Cerebellar nuclear complex (tissue), 1 donor: Measurements from ENCODE around the gene SART3.
A peak's percentile ranks its signal among the peaks of the same experiment; 100 is the strongest.
"Not testable (repeated sequence)": the region's sequence is repeated elsewhere in the genome, so short reads cannot be mapped to it uniquely, and the experiment has no call there.

Experiments
- DNase-seq, 2 experiments: peaks; one replicate each; lab custom pipeline; 2025; lab: John Stamatoyannopoulos, UW

The SART3 gene

GRCh38 chr12:108518716-108519496 is 42.1 kb downstream of the SART3 start:
- no peak for DNase-seq

DNA sequence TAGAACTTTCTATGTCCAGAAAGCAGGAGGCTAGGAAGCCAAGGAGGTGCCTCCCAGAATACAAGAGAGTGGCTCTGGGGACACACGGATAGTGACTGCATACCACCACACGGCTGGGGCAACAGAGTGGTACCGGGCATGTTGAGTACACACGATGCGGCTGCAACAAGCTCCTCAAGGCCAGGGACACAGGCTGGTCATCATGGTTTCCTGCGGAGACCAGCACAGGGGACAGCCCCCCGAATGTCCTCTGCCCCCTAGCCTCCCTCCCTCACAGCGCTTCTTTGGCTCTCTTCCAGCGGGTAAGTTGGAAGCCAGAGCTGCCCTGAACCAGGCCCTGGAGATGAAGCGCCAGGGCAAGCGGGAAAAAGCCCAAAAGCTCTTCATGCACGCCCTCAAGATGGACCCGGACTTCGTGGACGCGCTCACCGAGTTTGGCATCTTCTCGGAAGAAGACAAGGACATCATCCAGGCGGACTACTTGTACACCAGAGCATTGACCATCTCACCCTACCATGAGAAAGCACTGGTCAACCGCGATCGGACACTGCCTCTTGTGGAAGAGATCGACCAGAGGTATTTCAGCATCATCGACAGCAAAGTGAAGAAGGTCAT is 42.8 kb downstream of the SART3 start:
- no peak for DNase-seq

DNA sequence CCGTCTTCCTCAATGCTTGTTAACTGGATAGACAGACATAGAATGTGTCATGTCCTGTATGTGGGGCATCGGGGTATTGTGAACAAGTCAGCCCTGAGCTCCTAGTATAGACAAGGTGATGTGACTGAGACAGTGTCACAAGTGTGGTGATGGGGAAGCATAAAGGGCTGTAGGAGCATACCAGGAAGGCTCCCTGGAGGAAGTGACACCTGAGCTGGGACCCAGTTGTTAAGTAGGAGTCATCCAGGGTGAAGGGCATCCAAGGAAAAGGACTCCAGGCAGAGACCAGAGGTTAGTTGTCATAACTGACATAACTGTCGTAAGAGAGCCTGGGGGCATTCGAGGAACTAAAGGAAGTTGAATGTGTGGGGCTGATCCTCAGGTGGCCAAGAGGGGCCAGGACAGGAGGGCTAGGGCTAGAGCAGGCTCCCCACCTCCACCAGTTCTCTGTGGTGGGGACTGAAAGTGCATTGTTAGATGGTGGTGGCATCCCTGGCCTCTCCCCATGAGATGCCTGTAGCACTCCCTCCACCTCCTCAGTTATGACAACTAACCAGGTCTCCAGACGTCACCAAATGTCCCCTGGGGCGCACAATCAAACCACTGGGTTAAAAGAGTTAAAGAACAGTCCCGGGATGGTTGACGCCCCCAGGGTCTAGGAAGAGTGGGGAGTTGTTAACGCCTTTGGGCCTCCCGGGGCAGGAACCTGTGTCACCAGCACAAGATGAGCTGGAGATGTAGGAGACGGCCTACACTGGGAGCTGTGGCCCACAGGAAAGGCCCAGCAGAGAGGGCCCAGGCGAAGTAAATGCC is 43.5 kb downstream of the SART3 start:
- no peak for DNase-seq

DNA sequence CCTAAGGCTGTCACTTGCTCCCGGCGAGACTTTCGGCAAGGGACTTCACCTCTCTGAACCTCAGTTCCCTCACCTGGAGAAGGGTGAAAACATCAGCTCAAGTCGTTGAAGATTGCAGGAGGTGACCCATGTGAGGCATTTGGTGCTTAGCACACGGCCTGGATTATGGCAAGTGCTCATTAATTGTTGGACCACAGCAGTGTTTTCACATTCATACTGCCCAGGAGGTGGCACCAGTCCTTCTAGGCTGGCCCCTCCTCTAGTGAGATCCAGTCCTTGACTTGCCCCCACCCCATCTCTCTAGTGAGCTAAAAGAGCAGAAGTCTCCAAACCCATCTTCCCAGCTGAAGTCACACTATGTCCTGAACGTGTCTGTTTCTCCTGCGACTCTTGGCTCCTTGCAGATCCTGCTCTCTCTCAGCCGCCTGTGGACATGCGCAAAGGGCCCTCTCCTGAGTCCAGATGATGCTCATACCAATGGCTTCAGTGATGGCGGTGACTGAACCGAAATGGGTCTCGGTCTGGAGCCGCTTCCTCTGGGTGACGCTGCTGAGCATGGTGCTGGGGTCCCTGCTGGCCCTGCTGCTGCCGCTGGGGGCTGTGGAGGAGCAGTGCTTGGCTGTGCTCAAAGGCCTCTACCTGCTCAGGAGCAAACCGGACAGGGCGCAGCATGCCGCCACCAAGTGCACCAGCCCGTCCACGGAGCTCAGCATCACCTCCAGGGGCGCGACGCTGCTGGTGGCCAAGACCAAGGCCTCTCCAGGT is 44.3 kb downstream of the SART3 start:
- DNase-seq: no peak

DNA sequence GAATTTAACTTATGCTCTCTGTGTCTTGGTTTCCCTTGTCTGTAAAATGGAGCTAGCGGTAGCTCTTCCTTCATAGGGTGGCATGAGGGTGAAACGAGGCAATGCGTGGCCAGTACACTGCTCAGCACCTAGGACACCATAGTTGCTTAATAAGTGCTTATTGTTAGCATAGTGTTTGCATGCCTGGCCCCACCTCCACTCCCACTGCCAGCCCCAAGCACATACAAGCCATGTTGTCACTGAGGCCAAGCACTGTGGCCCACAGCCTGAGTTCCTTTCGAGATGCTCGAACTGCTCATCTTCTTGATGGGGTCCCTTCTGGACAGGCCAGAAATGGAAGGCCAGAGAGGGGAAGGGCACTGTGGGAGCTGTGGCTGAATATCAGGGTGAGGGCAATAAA is 45.1 kb downstream of the SART3 start:
- no peak for DNase-seq

DNA sequence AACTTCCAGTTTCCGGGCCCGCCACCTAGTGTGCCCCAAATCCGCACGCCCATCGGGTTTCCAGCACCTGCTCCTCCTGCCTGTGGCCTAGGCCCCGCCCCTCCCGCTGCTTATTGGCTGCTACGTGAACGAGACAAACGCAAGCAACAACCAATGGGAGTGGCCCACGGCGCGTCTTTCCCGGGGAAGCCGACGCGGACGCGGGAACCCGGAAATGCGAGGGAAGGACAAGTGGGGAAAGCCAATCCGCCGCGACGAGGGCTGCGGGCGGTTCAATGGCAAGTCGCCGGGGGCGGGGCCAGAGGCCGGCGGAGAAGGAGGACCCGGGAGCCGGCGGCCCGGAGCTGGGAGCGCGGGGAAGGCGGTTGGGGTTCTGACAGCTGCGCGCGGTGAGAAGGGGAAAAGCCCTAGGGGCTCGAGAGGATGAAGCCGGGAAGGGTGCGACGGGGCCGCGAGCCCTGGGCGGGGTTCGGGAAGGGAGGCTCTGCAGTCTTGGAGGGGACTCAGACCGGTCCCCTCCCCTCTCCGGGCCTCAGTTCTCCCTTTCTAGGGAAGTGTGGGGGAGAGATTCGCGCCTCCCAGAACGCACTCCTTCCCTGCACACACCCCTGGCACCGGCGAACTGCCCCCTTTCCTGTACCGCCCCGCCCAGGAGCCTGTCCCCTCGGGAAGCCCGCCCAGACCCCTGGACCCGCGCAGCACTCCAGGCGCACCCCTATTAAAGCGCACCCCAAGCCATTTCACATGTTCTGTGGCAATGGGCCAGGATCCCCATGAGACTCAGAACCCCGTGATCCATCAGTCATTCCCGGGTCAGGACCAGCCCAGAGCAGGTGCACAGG is 45.8 kb downstream of the SART3 start, which contains the start of gene FICD:
FICD (plus strand) TSS at position 305 of the 842 bp plus-strand sequence. CDS start 1,696 bp downstream, outside the sequence.
- peak; percentile 99 to 100 for DNase-seq

GRCh38 chr12:108514468-108514972 is 46.5 kb downstream of the SART3 start:
- DNase-seq: no peak

DNA sequence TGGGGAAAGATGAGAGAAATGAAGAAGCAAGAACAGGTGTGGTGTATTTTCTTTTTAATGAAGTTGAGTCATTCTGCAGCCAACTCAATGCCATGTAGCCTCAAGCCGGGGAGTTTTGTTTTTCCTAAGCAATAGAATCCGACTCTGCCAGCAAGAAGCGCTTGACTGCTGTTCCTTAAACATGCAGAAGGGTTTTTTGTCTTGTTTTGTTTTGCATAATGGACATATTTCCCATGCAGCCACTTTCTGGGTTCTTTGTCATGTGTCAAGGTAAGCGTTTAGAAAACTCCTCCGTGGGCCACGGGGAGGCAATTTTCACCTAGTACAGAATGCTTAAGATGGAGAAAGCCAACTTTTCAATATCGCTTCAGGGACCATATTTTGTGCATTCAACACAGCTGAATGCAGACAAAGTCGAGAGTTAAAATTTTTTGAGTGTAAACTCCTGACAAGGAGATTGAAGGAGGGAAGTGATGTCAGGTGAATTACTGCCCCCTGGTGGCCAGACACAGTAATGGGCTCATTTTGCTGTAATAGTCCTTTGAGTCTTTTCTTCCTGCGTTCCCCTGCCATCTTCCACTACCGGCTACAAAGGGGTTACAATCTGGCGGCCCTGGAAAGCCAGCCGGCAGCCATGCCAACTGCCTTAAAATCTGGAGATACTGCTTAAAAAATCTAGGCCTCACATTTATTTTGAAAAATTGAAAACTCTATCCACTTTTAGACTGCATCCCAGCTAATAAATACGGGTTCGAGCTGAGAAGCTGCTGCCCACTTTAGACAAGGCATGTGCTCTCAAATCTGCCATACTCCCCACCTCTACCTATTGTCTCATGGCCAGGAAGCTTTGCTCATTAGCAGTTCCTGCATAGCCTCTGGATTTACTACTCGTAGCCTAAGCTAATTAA is 49.1 kb downstream of the SART3 start:
- DNase-seq: peak in 1 of 2 experiments; percentile 74

- no peak for DNase-seq
These were observed 50.1 kb downstream of the SART3 start for GRCh38 chr12:108510836-108511235.

- no peak for DNase-seq
These were observed 51.2 kb downstream of the SART3 start for GRCh38 chr12:108509806-108510205.

DNA sequence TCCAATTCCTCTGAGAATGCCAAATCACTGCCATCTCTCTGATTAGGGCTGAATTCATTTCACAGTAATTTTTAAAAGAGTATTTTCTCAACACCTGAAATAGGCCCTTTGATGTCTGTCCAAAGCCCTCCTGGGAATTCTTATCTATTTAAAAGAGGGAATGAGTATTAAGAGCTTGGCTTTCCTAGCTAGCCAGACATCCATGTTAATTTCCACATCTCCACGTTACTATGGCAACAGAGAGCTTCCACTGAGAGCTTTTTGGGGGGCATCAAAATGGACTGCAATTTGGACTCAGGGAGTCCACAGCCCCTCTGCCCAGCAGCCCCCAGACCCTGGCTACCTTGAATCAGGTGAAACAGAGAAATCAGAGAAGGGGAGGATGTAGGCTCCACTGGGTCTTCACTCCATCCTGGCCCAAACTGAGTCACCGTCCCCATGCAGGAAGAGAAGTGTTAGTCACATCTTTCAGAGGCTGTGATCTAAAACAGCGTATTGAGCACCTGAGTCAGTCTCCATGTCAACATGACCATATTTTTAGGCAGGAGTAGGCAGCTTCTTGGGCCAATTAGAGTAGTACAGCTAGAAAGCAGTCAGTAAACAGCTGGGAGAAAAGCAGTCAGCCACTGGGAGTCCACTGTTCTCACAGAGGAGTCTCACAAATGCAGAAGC is 52.9 kb downstream of the SART3 start:
- no peak for DNase-seq

DNA sequence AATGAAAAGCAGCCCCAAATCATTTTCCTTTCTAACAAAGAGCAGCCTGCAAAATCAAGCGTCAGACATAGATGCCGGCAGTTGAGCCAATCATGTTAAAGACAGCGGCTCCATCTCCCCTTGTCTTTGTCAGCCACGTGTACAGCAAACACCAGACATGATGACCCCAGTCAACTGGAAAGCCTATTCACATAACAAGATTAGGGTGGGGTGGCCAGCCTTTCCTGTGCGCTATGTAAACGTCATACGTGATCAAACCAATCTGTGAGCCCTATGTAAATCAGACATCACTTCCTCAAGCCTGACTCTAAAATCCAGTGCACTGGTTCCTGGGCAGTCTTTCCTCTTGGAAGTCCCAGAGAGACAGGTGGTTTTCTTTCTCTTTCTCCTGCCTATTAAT is 55.8 kb downstream of the SART3 start:
- DNase-seq: no peak

DNA sequence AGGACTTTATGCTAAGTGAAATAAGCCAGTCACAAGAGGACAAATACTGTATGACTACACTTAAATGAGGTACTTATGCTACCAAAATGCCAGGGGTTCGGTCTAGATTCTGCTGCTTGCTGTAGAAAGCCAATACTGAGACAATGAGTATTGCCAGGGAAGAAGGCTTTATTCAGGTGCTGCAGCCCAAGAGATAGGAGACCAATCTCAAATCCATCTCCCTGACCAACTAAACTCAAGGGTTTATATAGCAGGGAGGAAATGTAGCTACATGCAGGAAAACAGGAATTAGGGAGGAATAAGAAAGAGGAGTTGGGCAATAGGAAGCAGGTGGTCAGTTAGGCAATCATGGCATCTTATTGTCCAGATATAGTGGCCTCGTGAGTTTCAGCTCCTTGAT is 58.1 kb downstream of the SART3 start:
- no peak for DNase-seq

GRCh38 chr12:108498136-108498535 is 62.8 kb downstream of the SART3 start:
- no peak for DNase-seq

DNA sequence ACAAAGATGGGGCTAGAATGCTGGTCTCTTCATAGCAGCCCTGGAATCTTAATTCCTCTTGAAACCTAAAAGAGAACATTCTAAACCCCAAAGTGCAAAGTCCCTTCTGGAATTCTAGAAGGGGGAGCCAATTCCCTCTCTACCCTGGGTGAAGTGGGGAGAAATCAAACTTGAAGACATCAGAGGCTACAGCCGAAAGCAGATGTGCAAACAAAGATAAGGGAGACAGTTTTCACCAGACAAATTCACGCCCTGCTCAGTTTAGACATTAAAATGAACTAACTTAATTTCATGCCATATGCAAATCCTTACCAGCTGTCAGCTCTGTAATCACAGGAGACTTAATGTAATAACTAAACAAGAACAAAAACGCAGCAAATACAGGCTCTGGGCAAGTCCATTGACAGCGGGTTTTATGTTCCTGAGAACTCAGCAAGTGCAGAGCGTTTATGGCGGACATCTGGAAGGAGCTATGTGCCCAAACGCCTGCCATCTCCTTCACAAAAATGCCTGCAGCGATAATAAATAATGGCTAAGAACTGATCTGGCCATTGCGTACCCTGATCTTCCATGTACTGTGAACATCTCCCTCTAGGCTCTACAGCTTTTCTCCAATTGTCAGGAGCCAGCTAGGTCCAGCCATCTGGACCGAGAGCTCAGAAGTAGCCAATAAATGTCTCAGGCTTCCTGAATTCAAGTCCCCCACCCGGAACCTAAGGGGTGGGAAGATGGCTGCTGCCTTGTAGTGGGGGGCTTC is 65.0 kb downstream of the SART3 start:
- no peak for DNase-seq

- DNase-seq: no peak
These were observed 65.9 kb downstream of the SART3 start for GRCh38 chr12:108495054-108495453.

DNA sequence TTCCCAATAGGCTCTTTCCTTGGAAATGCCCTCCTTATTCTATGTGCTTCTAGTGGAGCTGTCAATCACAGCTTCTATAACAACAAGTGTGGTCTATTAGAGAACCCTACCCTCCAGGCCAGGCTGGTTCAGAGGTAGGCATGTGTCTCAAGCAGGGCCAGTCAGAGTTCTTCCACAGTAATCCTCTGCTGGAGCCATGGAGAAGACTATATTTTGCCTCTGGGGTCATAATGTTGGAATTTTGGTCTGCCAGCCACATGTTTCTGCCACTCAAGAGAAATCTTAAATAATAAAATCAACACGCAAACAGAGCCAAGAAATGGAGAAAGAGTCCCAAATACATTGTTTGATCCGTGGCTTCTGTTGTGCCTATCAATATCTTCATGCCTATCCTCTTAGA is 69.7 kb downstream of the SART3 start:
- DNase-seq: no peak

GRCh38 chr12:108487029-108487428 is 73.9 kb downstream of the SART3 start:
- DNase-seq: not testable (repeated sequence)
